ENCODE data around the gene WASF2.

WASF2 gene

DNA sequence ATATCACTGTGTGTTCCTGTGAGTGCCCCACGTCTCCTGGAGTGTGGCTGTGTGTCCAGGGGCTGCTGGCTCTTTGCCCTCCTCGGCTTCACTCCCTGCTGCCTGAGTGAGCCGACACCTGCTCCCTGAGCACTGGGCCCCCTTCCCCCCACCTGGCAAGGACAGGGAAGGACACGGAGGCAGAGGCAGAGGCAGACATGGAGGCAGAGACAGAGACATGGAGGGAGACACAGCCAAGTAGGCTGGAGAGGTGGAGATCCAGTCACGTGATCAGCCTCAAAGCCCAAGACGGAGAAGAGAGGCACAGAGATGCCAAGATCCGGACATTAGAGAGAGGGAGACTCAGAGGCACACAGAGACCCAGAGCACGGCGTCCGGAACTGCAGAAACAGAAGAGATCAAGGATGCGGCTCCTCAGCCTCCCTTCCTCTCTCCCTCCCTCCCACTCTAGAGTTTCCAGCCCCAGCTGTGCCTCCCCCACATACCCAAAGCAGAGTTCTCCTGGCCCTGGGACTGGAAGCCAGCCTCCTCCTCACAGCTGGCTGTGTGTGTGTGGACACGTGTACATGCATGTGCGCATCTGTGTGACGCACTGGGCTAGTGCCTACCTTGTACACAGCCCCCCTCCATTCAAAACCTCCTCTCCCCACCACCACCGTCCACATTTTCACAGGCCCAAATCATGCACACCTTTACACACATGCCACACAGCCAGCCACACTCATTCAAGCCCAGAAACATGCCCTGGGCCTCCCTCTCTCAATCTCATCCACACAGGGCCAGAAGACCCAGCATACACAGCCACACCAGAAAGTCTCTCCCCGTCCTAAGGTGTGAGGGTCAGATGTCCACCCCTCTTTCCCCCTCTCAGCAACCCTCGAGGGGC is 39.1 kb upstream of the WASF2 start:
- Histone ChIP-seq H3K4me3 (ENCODE audit: low read depth in 1 of 2, low read length in 2 of 2) (peak overlapping the region; percentile 56 to 64), H3K9ac (ENCODE audit: low read depth in 1 of 2, low read length in 2 of 2) (peak overlapping the region; percentile 40 to 62), H3K4me1 (ENCODE audit: control insufficient read depth in 1 of 2, insufficient read depth in 2 of 2, low read length in 2 of 2) (peaks cover 41 to 44% of the 10 kb centered on the region in 2 donors)

DNA sequence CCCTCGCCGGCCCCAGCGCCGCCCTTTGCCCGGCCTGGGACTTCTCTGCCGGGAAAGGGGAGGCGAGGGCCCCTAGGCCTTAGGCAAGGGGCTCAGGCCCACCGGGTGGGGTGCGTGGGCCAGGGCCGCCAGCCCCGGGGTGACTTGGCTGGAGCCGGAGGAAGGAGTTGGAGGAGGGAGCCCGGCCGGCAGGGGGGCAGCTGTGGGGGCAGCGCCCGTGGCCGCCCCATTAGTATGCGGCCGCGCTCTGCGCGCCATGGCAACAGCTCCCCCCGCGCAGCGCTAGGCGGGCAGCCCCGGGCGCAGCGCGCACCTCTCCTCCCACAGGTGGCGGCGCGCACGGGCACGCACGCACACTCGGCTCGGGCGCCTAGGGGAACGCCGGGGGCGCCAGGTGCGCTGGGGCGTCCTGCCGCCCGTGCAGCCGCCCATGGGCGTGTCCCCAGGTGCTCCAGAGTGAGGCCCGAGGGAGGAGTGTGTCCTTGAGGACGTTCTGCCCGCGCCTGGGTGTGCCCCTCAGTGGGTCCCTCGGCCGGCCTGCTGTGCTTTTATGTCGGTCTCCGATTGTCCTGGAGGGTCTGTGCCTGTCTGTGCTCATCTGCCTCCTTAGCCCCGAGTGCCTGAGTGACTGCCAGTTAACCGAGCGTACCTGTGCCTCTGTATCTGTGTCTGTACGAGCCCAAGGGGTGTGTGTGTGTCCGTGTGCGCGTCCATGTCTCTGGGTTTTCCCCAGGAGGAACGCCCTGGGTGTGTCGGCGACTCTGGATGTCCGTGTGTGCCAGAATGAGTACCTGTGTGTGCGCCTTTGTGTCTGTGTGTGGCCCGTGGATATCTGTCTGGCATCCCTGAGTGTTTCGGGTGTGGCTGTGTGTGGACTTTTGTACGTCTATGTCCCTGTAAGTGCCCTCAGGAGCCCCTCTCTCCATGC is 38.2 kb upstream of the WASF2 start:
- H3K4me1 ChIP-seq (ENCODE audit: control insufficient read depth in 1 of 2, insufficient read depth in 2 of 2, low read length in 2 of 2), result peaks cover 44 to 48% of the 10 kb centered on the region in 2 donors

More for the DNA sequence above, 39.1 kb upstream of the WASF2 start:
- Histone ChIP-seq H3K27me3 (ENCODE audit: control insufficient read depth in 1 of 2, insufficient read depth in 2 of 2, low read length in 2 of 2) (no peaks in the 10 kb centered on the region), H3K36me3 (ENCODE audit: control insufficient read depth in 1 of 2, insufficient read depth in 2 of 2, low read length in 2 of 2) (no peaks in the 10 kb centered on the region), H3K9me3 (ENCODE audit: control insufficient read depth in 1 of 2, low read length in 2 of 2) (no peaks in the 10 kb centered on the region), H3K27ac (ENCODE audit: low read depth, low read length) (peak overlapping the region; percentile 60)

DNA sequence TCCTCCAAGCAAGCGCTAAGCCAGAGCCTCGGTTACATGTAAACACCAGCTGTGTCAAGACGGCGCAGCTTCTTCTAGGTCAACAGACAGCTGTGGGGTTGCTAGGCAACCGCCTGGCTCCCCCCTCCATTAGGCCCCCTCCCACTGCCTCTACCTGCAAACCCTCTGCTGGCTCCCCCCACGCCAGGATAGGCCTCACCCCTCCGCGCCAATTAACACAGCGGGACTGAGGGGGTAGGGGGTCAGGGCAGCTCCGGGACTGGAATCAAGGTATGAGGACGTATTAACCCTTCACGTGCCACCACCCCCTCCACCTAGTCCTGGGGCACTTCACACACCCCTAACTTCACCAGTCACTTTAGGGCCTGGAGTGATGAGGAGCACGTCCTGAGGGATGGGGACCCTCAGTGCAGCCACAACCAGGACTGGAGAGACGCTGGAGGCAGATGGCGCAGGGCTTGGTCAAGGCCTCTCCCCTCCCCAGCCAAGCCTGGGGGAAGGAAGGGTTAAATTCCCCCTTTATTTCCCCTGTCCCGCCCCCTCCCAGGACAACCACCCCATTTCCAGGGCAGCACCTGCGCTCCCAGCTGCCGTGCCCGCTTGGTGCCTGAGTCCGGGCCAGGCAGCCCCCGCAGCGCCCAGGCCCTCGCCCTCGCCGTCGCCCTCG is 37.4 kb upstream of the WASF2 start:
- peak overlapping the region; percentile 37 to 64 for H3K4me3 ChIP-seq (ENCODE audit: low read depth in 1 of 2, low read length in 2 of 2)
- peaks cover 51 to 55% of the 10 kb centered on the region in 2 donors for H3K4me1 ChIP-seq (ENCODE audit: control insufficient read depth in 1 of 2, insufficient read depth in 2 of 2, low read length in 2 of 2)
- H3K9ac ChIP-seq (ENCODE audit: low read depth in 1 of 2, low read length in 2 of 2), result peak overlapping the region; percentile 40 to 62

More for the DNA sequence above, 38.2 kb upstream of the WASF2 start:
- peak overlapping the region; percentile 40 to 62 for H3K9ac ChIP-seq (ENCODE audit: low read depth in 1 of 2, low read length in 2 of 2)
- H3K27ac ChIP-seq (ENCODE audit: low read depth, low read length), result peak overlapping the region; percentile 60
- H3K9me3 ChIP-seq (ENCODE audit: control insufficient read depth in 1 of 2, low read length in 2 of 2), result no peaks in the 10 kb centered on the region
- H3K36me3 ChIP-seq (ENCODE audit: control insufficient read depth in 1 of 2, insufficient read depth in 2 of 2, low read length in 2 of 2), result no peaks in the 10 kb centered on the region
- peak overlapping the region; percentile 56 to 64 for H3K4me3 ChIP-seq (ENCODE audit: low read depth in 1 of 2, low read length in 2 of 2)
- no peaks in the 10 kb centered on the region for H3K27me3 ChIP-seq (ENCODE audit: control insufficient read depth in 1 of 2, insufficient read depth in 2 of 2, low read length in 2 of 2)

DNA sequence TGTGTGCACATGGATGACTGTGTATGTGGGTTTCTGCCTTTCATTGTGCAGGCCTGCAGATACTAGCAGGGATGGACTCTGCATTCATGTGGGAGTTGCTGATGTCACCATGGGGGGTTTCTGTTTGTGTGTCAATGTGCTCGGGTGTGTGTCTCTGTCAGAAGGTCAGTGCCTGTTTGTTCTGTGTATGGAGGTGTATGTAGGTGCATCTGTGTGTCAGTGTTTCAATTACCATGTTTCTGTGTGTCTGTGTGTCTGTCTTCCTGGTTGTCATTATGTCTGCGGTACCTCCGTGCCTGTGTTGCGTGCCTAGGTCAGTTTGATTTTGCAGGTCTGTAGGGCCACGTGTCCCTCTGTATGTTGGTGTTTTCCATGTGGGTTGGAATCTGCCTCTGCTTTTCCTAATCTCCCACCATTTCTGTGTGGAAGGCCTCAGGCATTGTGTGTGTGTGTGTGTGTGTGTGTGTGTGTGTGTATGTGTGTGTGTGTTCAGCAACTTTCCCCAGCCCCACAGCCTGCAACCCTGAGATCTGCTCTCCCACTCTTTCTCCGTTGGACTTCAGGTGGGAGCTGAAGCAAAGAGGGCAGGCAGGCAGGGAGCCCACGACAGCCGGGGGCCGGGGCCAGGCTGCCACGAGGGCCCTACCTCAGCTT is 36.7 kb upstream of the WASF2 start:
- H3K36me3 ChIP-seq (ENCODE audit: control insufficient read depth in 1 of 2, insufficient read depth in 2 of 2, low read length in 2 of 2), result no peaks in the 10 kb centered on the region
- peaks cover 57 to 60% of the 10 kb centered on the region in 2 donors for H3K4me1 ChIP-seq (ENCODE audit: control insufficient read depth in 1 of 2, insufficient read depth in 2 of 2, low read length in 2 of 2)
- H3K27ac ChIP-seq (ENCODE audit: low read depth, low read length), result peak overlapping the region; percentile 53
- H3K4me3 ChIP-seq (ENCODE audit: low read depth in 1 of 2, low read length in 2 of 2), result peak overlapping the region; percentile 5 to 60
- H3K9ac ChIP-seq (ENCODE audit: low read depth in 1 of 2, low read length in 2 of 2), result peak overlapping the region; percentile 40 to 62
- no peaks in the 10 kb centered on the region for H3K9me3 ChIP-seq (ENCODE audit: control insufficient read depth in 1 of 2, low read length in 2 of 2)
- H3K27me3 ChIP-seq (ENCODE audit: control insufficient read depth in 1 of 2, insufficient read depth in 2 of 2, low read length in 2 of 2), result no peaks in the 10 kb centered on the region

More for the DNA sequence above, 37.4 kb upstream of the WASF2 start:
- H3K36me3 ChIP-seq (ENCODE audit: control insufficient read depth in 1 of 2, insufficient read depth in 2 of 2, low read length in 2 of 2), result no peaks in the 10 kb centered on the region
- peak overlapping the region; percentile 53 for H3K27ac ChIP-seq (ENCODE audit: low read depth, low read length)
- H3K9me3 ChIP-seq (ENCODE audit: control insufficient read depth in 1 of 2, low read length in 2 of 2), result no peaks in the 10 kb centered on the region
- no peaks in the 10 kb centered on the region for H3K27me3 ChIP-seq (ENCODE audit: control insufficient read depth in 1 of 2, insufficient read depth in 2 of 2, low read length in 2 of 2)

DNA sequence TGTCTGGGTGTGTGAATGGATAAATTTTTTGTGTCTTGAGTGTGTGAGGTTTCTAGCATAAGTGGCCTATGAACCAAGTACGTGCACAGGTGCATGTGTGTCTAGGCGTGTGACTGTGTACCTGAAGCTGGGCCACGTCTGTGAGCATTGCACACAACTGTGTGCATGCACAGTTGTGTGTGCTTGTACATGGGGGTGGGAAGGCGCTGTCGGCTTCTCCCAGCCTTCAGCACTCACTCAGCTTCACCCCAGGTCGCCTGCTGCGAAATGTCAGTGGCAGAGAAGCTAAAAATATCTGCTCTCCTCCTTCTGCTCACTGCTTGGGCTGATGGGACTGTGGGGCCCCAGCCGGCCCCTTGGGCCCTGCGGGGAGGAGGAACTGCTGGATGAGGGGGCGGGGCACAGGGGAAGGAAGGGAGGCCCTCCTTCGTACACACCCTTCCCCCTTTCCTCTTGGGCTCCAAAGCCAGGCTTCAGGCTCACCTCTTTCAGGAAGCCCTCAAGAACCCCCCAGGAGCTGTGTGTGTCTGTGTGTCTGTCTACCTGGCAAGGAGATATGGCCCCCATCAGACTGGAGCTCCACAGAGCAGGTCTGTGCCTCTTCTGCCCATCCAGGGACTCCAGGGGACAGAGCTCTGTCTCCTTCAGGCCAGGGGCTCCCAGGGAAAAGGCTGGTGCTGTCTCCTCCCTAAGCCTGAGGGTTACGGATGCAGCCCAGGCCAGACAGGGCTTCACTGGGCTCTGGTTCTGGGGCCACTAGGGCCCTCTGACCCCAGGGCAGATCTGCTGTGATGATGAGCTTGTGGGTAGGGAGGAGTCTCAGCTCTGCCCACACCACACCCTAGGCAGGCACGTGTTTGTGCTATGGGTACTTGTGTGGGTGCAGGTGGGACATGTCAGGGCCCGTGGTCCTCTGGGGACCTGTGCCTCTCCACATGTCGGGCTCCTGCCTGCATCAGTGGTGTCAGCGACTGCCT is 35.6 kb upstream of the WASF2 start:
- Histone ChIP-seq H3K27ac (ENCODE audit: low read depth, low read length) (peak overlapping the region; percentile 81), H3K36me3 (ENCODE audit: control insufficient read depth in 1 of 2, insufficient read depth in 2 of 2, low read length in 2 of 2) (no peaks in the 10 kb centered on the region), H3K9ac (ENCODE audit: low read depth in 1 of 2, low read length in 2 of 2) (peak overlapping the region; percentile 2 to 54), H3K9me3 (ENCODE audit: control insufficient read depth in 1 of 2, low read length in 2 of 2) (no peaks in the 10 kb centered on the region), H3K27me3 (ENCODE audit: control insufficient read depth in 1 of 2, insufficient read depth in 2 of 2, low read length in 2 of 2) (no peaks in the 10 kb centered on the region), H3K4me1 (ENCODE audit: control insufficient read depth in 1 of 2, insufficient read depth in 2 of 2, low read length in 2 of 2) (peaks cover 67 to 69% of the 10 kb centered on the region in 2 donors), H3K4me3 (ENCODE audit: low read depth in 1 of 2, low read length in 2 of 2) (peak overlapping the region; percentile 15 to 44)

DNA sequence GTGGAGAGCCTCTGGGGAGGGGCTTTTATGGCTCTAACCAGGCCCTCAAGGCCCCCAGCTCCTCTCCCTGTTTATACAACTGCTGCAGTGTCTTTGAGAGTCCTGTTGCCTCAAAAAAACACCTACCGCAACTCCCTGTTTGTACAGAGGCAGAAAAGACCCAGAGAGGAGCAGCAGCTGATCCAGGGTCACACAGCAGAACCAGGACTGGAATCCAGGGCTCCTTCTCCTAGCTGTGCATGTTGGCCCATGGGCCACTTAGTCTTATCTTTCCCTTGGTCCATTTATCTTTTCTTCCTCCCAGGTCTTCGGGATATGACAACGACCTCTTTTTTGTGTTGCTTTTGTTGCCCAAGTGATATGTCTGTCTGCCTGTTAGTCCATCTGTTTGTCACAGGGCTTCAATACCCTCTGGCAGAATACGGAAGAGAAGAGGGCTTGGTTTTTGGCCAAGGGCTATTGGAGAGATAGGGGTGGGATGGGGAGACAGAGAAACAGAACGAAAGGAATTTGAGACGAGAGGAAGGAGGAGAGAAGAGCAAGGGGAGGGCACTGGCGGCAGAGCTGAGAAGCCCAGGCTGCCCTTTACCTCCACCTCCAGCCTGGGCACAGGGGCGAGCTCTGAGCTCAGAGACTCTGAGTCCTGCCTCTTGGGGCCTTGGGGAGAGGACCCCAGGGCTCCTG is 33.5 kb upstream of the WASF2 start:
- H3K4me1 ChIP-seq (ENCODE audit: control insufficient read depth in 1 of 2, insufficient read depth in 2 of 2, low read length in 2 of 2), result peaks cover 73 to 75% of the 10 kb centered on the region in 2 donors
- H3K4me3 ChIP-seq (ENCODE audit: low read depth in 1 of 2, low read length in 2 of 2), result no peak overlapping the region
- no peak overlapping the region for H3K27ac ChIP-seq (ENCODE audit: low read depth, low read length)
- no peak overlapping the region for H3K9ac ChIP-seq (ENCODE audit: low read depth in 1 of 2, low read length in 2 of 2)
- no peaks in the 10 kb centered on the region for H3K9me3 ChIP-seq (ENCODE audit: control insufficient read depth in 1 of 2, low read length in 2 of 2)
- H3K27me3 ChIP-seq (ENCODE audit: control insufficient read depth in 1 of 2, insufficient read depth in 2 of 2, low read length in 2 of 2), result no peaks in the 10 kb centered on the region
- no peaks in the 10 kb centered on the region for H3K36me3 ChIP-seq (ENCODE audit: control insufficient read depth in 1 of 2, insufficient read depth in 2 of 2, low read length in 2 of 2)

DNA sequence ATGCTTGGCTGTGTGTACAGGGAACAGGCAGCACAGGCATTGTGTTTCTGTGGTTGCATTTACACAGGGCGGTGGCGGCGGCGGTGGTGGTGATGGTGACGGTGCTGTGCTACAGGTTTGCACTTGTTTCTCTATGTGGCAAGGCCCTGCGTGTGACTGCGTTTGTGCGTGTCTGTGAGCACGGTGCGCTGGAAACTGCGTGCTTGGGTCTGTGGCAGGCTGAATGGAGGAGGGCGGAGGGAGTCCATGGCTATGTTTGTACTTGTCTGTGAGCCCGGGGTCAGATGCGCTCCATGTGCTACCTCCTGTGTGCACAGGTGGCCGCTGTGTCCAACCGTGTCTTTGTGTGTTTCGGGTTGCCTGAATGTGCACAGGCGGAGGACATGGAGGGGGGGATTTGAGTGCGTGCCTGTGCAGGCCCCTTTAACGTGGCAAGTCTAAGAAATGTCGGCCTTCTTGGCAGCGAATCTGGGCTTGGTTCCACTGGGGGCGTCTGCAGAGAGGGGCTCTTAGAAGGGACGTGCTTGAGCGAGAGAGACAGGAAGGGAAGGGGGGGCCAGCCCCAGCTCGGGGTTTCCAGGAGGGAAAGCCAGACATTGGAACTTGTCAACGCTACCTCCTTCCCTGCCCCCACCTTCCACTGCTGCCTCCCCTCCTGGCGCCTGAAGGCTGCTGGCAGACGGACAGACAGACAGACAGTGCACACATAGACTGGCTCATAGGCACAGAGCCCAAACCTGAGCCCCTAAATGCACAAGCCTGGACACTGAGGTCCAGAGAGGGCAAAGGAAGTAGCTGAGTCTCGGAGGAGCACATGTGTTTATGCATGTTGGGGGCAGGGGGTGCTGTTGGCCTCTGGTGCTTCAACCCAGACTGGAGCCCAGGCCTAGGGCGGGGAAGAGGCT is 32.7 kb upstream of the WASF2 start:
- Histone ChIP-seq H3K36me3 (ENCODE audit: control insufficient read depth in 1 of 2, insufficient read depth in 2 of 2, low read length in 2 of 2) (no peaks in the 10 kb centered on the region), H3K27ac (ENCODE audit: low read depth, low read length) (no peak overlapping the region), H3K9me3 (ENCODE audit: control insufficient read depth in 1 of 2, low read length in 2 of 2) (no peaks in the 10 kb centered on the region), H3K4me1 (ENCODE audit: control insufficient read depth in 1 of 2, insufficient read depth in 2 of 2, low read length in 2 of 2) (peaks cover 76 to 80% of the 10 kb centered on the region in 2 donors), H3K4me3 (ENCODE audit: low read depth in 1 of 2, low read length in 2 of 2) (peak overlapping the region in 1 of 2 donors; percentile 16), H3K27me3 (ENCODE audit: control insufficient read depth in 1 of 2, insufficient read depth in 2 of 2, low read length in 2 of 2) (no peaks in the 10 kb centered on the region), H3K9ac (ENCODE audit: low read depth in 1 of 2, low read length in 2 of 2) (peak overlapping the region; percentile 7 to 15)
